ENCODE data around the gene SFSWAP. TPM values are rescaled to one million over a fixed set of nuclear protein-coding genes. Genes with fewer than 3 reads are reported as not detected.
"Not testable (repeated sequence)": the region's sequence is repeated elsewhere in the genome, so short reads cannot be mapped to it uniquely, and the experiment has no call there.

SFSWAP gene
- total RNA-seq, 2 donors from 2014 or later = 31.6 to 45.8 TPM

DNA sequence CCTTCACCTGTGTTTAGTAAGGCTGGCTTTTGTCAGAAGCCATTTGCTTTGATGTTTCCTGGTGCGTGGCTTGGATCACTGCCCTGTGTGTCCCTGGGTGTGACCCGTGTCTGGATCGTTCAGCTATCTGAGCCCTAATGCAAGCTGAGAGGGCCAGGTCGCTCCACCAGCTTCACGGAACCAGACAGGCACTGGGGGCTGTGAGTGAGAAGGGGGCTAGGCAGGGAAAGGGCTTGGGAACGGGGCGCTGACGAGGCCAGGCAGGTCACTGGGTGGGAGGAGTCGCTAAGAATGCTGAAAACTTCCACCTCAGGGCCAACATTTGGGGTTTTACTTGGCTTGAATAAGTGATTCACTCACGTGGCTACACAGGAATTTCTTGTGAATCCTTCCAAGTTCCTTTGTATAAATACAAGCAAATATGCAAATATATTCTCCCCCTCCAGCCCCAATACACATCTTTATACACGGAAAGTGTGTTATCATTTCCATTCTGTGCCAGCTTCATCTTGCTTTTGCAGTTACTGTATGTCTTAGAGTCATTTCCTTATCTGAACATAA is 93.2 kb downstream of the SFSWAP start:
- 34 to 64% methylated on average over 9 to 11 of the region's 11 CpGs for WGBS, 2 donors

DNA sequence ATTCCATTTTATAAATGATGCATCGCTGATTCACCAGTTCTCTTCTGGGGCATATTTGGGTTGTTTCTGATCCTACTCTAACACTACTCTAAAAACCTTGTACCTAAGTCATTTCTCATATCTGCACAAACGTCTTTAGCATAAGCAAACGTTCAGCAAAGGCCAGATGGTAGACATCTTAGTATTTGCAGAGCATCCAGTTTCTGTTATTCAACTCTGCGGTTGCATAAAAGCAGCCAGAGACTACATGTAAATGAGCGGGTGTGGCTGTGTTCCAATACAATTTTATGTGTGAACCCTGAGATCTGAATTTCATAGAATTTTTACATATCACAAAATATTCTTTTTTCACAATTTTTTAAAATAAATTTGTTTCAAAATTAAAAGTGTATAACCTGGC is 94.5 kb downstream of the SFSWAP start:
- TF ChIP-seq POLR2A (IDR thresholded peaks at IDR 0.05) = no peak
- TF ChIP-seq, protein P1, sequence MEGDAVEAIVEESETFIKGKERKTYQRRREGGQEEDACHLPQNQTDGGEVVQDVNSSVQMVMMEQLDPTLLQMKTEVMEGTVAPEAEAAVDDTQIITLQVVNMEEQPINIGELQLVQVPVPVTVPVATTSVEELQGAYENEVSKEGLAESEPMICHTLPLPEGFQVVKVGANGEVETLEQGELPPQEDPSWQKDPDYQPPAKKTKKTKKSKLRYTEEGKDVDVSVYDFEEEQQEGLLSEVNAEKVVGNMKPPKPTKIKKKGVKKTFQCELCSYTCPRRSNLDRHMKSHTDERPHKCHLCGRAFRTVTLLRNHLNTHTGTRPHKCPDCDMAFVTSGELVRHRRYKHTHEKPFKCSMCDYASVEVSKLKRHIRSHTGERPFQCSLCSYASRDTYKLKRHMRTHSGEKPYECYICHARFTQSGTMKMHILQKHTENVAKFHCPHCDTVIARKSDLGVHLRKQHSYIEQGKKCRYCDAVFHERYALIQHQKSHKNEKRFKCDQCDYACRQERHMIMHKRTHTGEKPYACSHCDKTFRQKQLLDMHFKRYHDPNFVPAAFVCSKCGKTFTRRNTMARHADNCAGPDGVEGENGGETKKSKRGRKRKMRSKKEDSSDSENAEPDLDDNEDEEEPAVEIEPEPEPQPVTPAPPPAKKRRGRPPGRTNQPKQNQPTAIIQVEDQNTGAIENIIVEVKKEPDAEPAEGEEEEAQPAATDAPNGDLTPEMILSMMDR (IDR thresholded peaks at IDR 0.05) = no peak

More for the DNA sequence above, 93.2 kb downstream of the SFSWAP start:
- DNase-seq = no peak
- no peaks in the 10 kb centered on the region for H3K27me3 ChIP-seq
- no peak for TF ChIP-seq POLR2A (IDR thresholded peaks at IDR 0.05)
- TF ChIP-seq, protein P1 (IDR thresholded peaks at IDR 0.05) = no peak
- H3K4me1 ChIP-seq = no peaks in the 10 kb centered on the region
- peaks cover 0 to 6% of the 10 kb centered on the region in 2 donors for H3K36me3 ChIP-seq (replicated peaks in 1 of 2; ENCODE audit: insufficient read depth in 1 of 2, low read depth in 2 of 2)
- no peak for ATAC-seq
- H3K9me3 ChIP-seq = no peaks in the 10 kb centered on the region
- intact Hi-C loops (cut with DNase I) = no loop called here
- no peak overlapping the region for H3K27ac ChIP-seq
- no peak overlapping the region for H3K4me3 ChIP-seq

DNA sequence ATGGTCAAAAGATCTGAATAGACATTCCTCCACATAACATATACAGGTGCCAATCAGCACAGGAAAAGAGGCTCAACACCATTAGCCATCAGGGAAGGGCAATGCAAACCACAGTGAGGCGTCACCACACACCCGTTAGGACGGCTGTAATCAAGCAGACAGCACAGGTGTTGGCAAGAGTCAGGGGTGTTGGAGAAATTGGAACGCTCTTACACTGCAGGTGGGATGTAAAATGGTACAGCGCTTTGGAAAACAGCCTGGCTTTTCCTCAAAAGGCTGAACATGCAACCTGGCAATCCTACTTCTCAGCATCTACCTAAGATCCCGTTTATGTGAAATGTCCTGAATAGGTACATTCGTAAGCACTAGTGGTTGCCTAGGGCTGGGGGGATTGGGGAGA is 95.8 kb downstream of the SFSWAP start:
- WGBS, 2 donors = 72 to 85% methylated on average over 7 of the region's 7 CpGs
- ATAC-seq = no peak
- Histone ChIP-seq H3K4me1 (no peaks in the 10 kb centered on the region), H3K27ac (no peak overlapping the region), H3K36me3 (replicated peaks in 1 of 2; ENCODE audit: insufficient read depth in 1 of 2, low read depth in 2 of 2) (no peaks in the 10 kb centered on the region), H3K27me3 (no peaks in the 10 kb centered on the region), H3K4me3 (no peak overlapping the region), H3K9me3 (no peaks in the 10 kb centered on the region)
- TF ChIP-seq, protein P1 (IDR thresholded peaks at IDR 0.05) = no peak
- TF ChIP-seq POLR2A (IDR thresholded peaks at IDR 0.05) = no peak
- no peak for DNase-seq
- intact Hi-C loops (cut with DNase I) = no loop called here

More for the DNA sequence above, 94.5 kb downstream of the SFSWAP start:
- H3K27ac ChIP-seq = no peak overlapping the region
- DNase-seq (no peak), ATAC-seq (no peak)
- H3K9me3 ChIP-seq = no peaks in the 10 kb centered on the region
- 75 to 77% methylated on average over 5 of the region's 5 CpGs for whole genome bisulfite sequencing, 2 donors
- intact Hi-C loops (cut with DNase I) = no loop called here
- H3K27me3 ChIP-seq = no peaks in the 10 kb centered on the region
- H3K4me1 ChIP-seq = no peaks in the 10 kb centered on the region
- H3K4me3 ChIP-seq = no peak overlapping the region
- H3K36me3 ChIP-seq (replicated peaks in 1 of 2; ENCODE audit: insufficient read depth in 1 of 2, low read depth in 2 of 2) = no peaks in the 10 kb centered on the region

DNA sequence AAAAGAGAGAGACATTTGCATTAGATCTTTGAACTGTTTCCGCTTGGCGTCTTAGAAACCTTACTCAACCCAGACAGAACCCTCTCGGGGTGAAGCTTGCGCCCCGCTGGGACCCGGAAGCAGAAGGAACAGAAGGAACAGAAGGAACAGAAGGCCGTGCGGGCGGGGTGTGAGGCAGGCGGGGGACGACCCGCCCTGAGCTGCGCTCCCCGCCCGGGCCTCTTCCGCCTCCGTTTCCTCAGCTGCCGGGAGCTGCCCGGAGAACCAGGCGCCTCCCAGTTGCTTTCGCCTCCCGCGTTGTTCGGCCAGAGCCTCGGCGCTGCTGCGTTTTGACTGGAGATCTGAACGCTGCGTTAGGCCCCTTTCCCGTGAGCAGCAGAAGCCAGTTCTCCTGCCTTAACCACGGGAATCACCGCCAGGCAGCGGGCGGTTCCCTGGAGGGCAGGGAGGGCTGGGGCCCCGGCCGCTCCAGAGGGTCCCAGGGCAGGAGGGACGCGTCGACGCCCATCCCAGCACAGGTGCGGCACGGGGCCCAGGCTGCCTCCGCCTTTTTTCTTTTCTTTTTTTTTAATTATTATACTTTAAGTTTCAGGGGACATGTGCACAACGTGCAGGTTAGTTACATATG is 98.0 kb downstream of the SFSWAP start:
- H3K4me1 ChIP-seq = no peaks in the 10 kb centered on the region
- no peaks in the 10 kb centered on the region for H3K36me3 ChIP-seq (replicated peaks in 1 of 2; ENCODE audit: insufficient read depth in 1 of 2, low read depth in 2 of 2)
- H3K4me3 ChIP-seq = no peak overlapping the region
- no peak overlapping the region for H3K27ac ChIP-seq
- no peaks in the 10 kb centered on the region for H3K9me3 ChIP-seq
- TF ChIP-seq POLR2A (IDR thresholded peaks at IDR 0.05) = no peak
- TF ChIP-seq, protein P1 (IDR thresholded peaks at IDR 0.05) = no peak
- DNase-seq (no peak), ATAC-seq (no peak)
- intact Hi-C loops (cut with DNase I) = no loop called here
- H3K27me3 ChIP-seq = no peaks in the 10 kb centered on the region
- 74 to 75% methylated on average over 33 to 44 of the region's 44 CpGs for WGBS, 2 donors

DNA sequence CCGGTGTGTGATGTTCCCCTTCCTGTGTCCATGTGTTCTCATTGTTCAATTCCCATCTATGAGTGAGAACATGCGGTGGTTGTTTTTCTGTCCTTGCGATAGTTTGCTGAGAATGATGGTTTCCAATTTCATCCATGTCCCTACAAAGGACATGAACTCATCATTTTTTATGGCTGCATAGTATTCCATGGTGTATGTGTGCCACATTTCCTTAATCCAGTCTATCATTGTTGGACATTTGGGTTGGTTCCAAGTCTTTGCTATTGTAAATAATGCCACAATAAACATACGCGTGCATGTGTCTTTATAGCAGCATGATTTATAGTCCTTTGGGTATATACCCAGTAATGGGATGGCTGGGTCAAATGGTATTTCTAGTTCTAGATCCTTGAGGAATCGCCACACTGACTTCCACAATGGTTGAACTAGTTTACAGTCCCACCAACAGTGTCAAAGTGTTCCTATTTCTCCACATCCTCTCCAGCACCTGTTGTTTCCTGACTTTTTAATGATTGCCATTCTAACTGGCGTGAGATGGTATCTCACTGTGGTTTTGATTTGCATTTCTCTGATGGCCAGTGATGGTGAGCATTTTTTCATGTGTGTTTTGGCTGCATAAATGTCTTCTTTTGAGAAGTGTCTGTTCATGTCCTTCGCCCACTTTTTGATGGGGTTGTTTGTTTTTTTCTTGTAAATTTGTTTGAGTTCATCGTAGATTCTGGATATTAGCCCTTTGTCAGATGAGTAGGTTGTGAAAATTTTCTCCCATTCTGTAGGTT is 98.8 kb downstream of the SFSWAP start:
- WGBS, 2 donors = 88 to 93% methylated on average over 6 to 7 of the region's 9 CpGs
- H3K9me3 ChIP-seq; H3K4me1 ChIP-seq; H3K4me3 ChIP-seq; DNase-seq; H3K27ac ChIP-seq; ATAC-seq; intact Hi-C loops (cut with DNase I); H3K27me3 ChIP-seq; H3K36me3 ChIP-seq (replicated peaks in 1 of 2; ENCODE audit: insufficient read depth in 1 of 2, low read depth in 2 of 2): not testable (repeated sequence)
